GM03348 (cell line): ENCODE data around the gene TUBB8.
A peak's percentile ranks its signal among the peaks of the same experiment; 100 is the strongest.
"Not testable (repeated sequence)": the region's sequence is repeated elsewhere in the genome, so short reads cannot be mapped to it uniquely, and the experiment has no call there.

Experiments
- DNase-seq: peaks from one replicate; pipeline ENCODE4 v3.0.0; 2012; ENCODE audit warnings: low spot score

The TUBB8 gene

GRCh38 chr10:48996-49395 is at the start of gene TUBB8:
Gene TUBB8, minus strand, starts transcription at chr10:49296. Its CDS starts 58 bp downstream, at chr10:49238.
- no peak for DNase-seq

- DNase-seq: no peak
These were observed 47.4 kb upstream of the TUBB8 start for GRCh38 chr10:96466-96865.

GRCh38 chr10:95356-96115 is 46.4 kb upstream of the TUBB8 start:
- DNase-seq: no peak

GRCh38 chr10:94613-95012 is 45.5 kb upstream of the TUBB8 start:
- no peak for DNase-seq

GRCh38 chr10:92846-93245 is 43.8 kb upstream of the TUBB8 start:
- DNase-seq: no peak

DNA sequence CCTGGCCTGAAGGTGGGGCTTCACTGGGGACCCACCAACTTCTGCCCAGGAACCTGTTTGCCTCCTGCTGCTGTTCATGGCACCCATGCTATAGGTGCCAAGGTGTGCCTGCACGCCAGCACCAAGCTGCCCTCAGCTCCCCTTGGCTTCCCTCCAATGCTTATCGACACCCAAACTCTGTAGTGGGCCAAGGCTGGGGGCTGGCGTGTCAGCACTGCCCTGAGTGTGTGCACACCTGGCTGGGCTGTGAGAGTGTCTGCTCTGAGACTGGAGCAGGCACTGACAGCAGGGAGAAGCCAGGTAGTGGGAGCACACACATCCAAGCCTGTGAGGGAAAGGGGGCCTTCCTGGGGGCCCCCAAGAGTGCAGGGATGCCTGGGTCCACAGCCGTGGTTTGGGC is 43.1 kb upstream of the TUBB8 start:
- DNase-seq: no peak

DNA sequence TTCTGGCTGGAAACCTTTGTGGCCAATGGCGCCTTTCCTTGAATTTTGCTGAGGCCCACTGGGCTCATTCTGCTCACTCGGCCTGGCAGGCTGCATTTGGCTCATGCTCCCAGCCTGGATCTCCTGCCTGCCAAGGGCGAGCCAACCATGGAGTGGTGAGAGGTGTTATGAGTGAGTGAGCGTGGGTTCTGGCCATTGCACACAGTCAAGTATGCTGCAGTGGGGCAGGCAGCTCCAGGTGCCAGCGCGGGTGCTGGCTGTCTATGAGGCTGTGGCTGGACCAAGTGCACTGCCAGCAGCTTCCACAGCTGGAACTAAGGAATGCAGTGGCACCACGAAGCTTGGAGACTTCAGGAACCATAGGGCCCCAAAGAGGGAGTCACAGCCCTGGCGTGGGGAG is 42.2 kb upstream of the TUBB8 start:
- DNase-seq: no peak

GRCh38 chr10:90161-90560 is 41.1 kb upstream of the TUBB8 start:
- DNase-seq: no peak

DNA sequence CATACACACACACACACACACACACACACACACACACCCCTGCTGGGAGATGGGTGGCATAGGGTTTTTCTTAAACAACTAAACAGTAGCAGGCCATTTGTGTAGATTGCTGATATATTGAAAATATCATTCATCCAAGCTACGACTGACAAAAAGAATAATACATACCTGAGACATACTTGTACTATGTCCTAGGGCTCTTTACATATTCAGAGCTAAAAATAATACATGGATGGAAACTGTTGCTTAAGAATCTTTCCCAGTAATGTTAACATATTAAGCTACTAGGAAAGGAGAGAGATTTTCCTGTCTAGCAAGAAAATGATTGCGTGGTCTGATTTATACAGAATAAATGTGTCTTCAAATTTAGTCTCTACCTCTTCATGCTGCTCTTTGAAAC is 40.2 kb upstream of the TUBB8 start:
- DNase-seq: no peak

- no peak for DNase-seq
These were observed 39.2 kb upstream of the TUBB8 start for GRCh38 chr10:88253-88652.

- no peak for DNase-seq
These were observed 38.3 kb upstream of the TUBB8 start for GRCh38 chr10:87177-88080.

GRCh38 chr10:86031-86430 is 36.9 kb upstream of the TUBB8 start:
- no peak for DNase-seq

DNA sequence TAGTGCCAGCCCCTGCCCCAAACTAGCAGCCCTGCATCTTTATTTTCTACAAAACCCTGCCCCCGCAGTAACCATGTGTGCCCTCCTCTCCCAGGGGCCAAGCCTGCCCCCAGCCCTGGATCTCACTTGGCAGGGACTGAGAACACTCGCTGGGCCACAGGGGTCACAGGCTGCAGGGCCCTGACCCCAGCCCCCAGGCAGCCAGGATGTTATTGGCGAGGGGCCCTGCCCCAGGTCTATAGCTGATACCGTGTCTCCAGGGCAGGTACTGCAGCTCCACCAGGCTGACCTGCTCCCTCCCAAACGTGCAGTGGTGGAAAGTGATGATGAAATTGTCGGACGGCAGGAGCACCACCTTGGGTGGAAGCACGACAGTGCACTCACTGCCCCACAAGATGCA is 35.9 kb upstream of the TUBB8 start:
- no peak for DNase-seq

DNA sequence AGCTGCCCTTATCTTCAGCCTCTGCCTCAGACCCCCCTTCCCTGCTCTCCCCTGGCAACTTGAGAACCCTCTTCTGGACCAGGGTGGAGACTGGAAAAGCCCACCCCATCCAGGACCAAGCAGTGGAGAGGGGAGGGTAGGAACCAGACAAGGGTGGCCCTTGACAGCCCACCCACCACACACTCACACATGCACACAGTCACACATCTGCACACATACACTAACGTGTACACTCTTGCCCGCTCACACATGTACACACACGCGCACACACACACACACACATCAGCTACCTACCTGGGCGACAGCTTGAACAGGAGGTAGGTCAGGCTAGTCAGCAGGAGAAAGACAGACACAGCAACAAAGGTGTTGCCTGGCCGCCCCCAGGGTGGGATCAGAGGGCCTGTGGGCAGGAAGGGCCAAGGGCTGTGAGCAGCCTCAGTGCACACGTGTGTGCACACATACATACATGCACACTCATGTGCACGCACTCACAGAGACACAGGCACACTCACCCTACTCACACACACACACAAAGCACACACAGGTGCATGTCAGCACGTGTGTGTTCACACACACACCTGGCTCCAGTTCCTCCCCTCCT is 34.9 kb upstream of the TUBB8 start:
- DNase-seq: no peak

DNA sequence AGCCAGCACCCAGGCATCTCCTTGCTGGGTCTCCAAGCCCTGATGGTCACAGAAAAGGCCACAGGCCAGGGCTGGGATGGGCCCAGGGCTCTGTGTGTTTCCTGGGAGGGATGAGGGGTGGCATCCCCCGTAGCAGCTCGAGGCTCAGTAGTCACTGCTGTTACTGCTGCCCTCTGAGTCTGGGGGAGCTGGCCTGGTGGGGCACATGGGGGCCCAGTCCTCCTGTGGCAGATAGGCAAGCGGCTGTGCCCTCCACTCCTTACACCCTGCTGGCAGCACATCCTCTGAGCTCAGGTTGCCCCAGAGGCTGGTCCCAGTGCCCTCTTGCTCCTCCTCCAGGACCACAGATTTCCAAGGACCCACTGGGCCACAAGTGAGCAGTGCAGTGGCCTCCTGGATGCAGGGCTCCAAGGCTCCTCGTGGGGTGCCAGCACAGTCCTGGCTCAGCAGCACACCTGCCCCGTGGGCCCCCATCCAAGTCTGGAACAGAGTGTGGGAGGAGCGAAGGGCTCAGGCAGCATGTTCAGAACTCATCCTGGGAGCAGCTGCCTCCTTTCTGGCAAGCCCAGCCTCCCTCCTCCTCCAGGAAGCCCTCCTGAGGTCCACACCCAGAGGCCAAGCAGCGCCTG is 31.5 kb upstream of the TUBB8 start:
- DNase-seq: no peak

DNA sequence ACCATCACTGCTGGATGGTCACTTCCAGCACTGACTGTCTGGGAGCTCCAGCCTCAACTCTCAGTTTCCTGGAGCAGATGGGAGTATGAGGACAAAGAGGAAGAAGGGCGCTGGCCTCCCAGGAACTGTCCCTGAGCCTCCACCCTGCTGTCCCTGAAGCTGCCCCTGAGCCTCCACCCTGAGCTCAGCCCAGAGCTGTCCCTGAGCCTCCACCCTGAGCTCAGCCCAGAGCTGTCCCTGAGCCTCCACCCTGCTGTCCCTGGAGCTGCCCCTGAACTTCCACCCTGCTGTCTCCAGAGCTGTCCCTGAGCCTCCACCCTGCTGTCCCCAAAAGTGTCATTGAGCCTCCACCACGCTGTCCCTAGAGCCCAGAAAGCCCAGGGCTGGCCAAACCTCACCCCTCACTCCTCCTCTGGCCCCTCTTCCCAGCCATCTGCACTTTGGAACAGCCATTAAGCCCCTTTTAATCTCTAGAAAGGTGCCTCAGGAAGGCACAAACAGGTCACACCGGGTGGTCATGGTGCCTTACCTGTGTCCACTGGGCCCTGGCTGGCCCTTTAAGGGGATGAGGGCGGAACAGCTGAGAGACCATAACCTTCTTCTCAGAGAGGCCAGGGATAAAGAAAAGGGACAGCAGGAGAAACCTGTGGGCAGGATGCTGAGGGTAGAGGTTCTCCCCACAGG is 30.6 kb upstream of the TUBB8 start:
- DNase-seq: no peak

GRCh38 chr10:78556-78955 is 29.5 kb upstream of the TUBB8 start:
- DNase-seq: no peak

DNA sequence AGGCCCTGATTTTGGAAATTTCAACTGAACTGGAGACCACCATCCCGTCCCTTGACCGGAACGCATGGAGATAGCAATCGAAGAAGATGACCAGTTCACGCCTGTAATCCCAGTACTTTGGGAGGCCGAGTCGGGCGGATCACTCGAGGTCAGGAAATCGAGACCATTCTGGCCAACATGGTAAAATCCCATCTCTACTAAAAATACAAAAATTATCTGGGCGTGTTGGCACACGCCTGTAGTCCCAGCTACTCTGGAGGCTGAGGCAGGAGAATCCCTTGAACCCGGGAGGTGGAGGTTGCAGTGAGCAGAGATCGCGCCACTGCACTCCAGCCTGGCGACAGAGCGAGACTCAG is 25.1 kb upstream of the TUBB8 start:
- not testable (repeated sequence) for DNase-seq

DNA sequence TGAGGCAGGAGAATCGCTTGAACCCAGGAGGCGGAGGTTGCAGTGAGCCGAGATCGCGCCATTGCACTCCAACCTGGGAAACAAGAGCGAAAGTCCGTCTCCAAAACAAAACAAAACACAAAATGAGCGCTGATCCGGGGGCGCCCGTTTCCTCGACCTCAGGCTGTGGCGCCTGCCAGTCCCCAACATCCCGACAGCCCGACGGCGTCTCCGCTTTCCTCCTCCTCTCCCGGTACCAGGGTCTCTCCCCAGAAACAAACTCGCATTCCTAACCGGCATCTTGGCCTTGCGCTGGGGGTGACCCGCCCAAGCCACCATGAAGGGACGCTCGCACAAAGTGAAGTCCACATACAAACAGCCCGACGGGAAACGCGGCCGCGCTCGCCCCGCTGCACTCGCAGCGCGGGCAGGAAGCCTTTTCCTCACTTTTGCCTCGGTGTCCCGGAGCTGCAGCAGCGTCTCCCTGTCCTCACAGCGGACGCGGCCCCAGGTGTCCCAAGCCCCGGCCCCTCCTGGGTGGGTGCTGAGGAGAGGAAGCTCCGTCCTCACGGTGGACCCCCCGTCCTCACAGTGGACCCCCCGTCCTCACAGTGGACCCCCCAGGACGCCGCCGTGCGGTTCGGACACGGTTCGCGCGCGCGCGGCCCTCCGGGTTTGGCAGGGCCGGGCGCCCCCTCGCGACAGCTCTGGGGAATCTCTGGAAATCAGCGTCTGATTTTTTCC is 24.6 kb upstream of the TUBB8 start:
- DNase-seq: peak; percentile 44

GRCh38 chr10:68156-68555 is 19.1 kb upstream of the TUBB8 start:
- DNase-seq: not testable (repeated sequence)

GRCh38 chr10:49926-50325 is 830 bp upstream of the TUBB8 start:
- DNase-seq: not testable (repeated sequence)
